ENCODE data around the gene TUBB2B. TPM values are rescaled to one million over a fixed set of nuclear protein-coding genes. Genes with fewer than 3 reads are reported as not detected.
"Not testable (repeated sequence)": the region's sequence is repeated elsewhere in the genome, so short reads cannot be mapped to it uniquely, and the experiment has no call there.

The TUBB2B gene
- total RNA-seq, 2 experiments from 2014 or later = 0.29 TPM; not detected in 1

DNA sequence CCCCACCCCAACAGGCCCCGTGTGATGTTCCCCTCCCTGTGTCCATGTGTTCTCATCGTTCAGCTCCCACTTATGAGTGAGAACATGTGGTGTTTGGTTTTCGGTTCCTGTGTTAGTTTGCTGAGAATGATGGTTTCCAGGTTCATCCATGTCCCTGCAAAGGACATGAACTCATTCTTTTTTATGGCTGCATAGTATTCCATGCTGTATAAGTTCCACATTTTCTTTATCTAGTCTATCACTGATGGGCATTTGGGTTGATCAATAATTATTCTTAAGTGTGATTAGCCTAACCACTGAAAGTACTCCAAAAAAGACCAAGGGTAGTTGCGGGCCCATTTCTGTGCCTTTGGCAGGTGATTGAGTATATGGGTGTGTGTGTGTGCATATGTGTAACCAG is 14.3 kb upstream of the TUBB2B start:
- H3K9me3 Mint-ChIP-seq; intact Hi-C loops (cut with micrococcal nuclease); H3K27ac Mint-ChIP-seq; CTCF ChIA-PET; H3K4me3 Mint-ChIP-seq; H3K4me1 Mint-ChIP-seq (ENCODE audit: low read depth); H3K36me3 Mint-ChIP-seq; DNase-seq; POLR2A ChIA-PET: not testable (repeated sequence)
- H3K27me3 Mint-ChIP-seq = peaks cover 34% of the 10 kb centered on the region

DNA sequence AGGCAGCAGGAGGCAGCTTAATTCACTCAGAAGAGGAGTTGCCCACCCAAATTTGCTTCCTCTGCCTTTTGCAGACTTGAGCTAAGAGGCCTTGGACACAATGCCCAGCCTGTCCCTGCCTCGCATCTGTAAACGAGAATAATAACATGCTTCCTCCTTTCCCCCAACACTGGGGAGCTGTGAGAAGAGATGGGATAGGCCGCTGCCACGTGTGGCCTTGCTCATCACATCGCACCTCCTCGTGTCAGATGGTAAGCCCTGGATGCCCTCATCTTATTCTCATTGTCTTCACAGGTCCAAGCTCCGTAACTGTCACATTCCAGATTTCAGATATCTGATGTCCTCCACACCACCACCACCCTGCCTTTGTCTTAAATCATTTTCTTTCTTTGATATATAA is 13.1 kb upstream of the TUBB2B start:
- ChIA-PET CTCF (interaction anchor here (2.8 kb wide), 1 partner anchor 11 kb away, joined by 17 read pairs; no protein-coding TSS in a partner anchor), POLR2A (no interaction called here)
- H3K27me3 Mint-ChIP-seq = peaks cover 40% of the 10 kb centered on the region
- H3K4me3 Mint-ChIP-seq = no peak overlapping the region
- intact Hi-C loops (cut with micrococcal nuclease) = no loop called here
- no peaks in the 10 kb centered on the region for H3K4me1 Mint-ChIP-seq (ENCODE audit: low read depth)
- H3K36me3 Mint-ChIP-seq = no peaks in the 10 kb centered on the region
- H3K9me3 Mint-ChIP-seq = no peaks in the 10 kb centered on the region
- H3K27ac Mint-ChIP-seq = no peak overlapping the region
- DNase-seq = no peak

DNA sequence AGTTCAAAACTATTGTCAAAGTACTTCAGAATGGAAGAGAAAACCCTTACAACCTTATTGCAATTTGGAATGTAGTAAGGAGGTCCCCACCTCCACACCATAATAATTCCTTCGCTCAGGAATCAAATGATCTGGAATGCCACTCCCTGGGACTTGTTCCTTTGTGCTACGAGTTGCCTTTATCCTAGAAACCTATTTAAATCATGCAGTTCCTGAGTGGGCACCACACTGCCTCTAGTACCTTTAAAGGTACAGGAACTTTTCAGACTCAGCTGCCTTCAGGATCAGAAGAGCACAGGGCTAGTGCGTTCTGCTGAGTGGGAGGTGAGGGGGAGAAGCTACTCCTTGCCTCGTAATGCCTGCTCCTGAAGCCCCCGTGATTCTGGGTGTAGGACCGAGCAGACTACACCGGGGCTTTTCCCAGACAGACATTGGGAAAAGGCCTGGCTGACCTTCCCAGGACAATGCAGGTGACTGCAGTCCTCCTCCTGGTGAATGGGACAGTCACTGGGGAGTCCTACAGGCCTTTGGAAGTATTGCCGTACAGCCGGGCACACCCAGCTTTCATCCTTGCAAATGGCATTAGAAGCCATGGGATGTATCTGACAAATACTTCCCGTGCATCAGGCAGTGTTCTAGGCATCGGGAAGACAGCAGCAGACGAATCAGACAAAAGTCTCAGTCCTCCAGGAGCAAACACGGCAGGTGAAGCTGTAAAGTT is 11.8 kb upstream of the TUBB2B start:
- Mint-ChIP-seq H3K36me3 (no peaks in the 10 kb centered on the region), H3K4me1 (ENCODE audit: low read depth) (no peaks in the 10 kb centered on the region), H3K27me3 (peaks cover 41% of the 10 kb centered on the region), H3K4me3 (no peak overlapping the region), H3K27ac (no peak overlapping the region), H3K9me3 (no peaks in the 10 kb centered on the region)
- ChIA-PET POLR2A (no interaction called here), CTCF (interaction anchor here (0.9 to 2.8 kb wide), 2 partner anchors 9 to 12 kb away, joined by 4 to 17 read pairs; no protein-coding TSS in a partner anchor)
- no peak for DNase-seq
- intact Hi-C loops (cut with micrococcal nuclease) = no loop called here

DNA sequence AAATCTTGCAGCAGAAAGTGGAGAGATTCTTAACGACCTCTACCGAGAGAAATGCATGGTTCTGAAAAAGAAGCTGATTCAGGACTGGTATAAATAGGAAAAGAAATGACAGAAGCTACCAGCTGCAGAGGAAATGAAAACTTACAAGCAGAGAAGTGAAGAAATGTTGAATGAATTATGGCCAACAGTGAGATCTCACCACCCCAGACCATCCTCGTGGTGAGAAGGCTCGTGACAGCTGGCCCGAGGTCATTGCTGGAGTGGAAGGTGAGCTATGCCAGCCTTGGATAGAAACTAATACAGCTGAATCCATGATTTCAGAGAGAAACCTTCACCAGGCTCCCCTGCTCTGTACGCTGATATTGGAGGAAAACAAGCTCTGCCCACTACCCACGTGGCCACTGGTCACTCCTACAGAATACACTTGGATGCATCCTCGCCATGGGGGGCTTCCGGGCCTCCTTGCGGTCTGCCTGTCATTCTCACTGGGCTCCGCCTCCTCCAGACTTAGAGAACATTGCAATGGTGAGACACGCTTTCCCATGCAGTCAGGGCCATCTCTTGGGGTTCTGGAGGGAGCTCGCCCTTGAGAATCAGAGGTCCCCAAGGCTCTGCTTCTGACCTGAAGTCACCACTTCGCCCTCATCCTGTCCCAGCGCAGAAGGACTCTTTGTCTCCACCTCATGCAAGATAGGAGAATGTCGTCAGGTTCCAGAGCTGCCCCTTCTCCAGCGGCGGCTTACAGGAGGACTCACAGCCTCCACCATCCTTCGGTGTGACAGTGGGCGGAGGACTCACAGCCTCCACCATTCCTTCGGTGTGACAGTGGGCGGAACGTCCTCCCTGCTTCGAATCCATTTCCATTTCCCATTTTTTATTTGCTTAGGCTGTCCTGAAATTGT is 10.6 kb upstream of the TUBB2B start:
- H3K4me3 Mint-ChIP-seq = no peak overlapping the region
- intact Hi-C loops (cut with micrococcal nuclease) = no loop called here
- CTCF ChIA-PET = interaction anchor here (2.8 kb wide), 1 partner anchor 14 kb away, joined by 17 read pairs; no protein-coding TSS in a partner anchor
- H3K27me3 Mint-ChIP-seq = peaks cover 48% of the 10 kb centered on the region
- H3K36me3 Mint-ChIP-seq = no peaks in the 10 kb centered on the region
- H3K27ac Mint-ChIP-seq = no peak overlapping the region
- no peaks in the 10 kb centered on the region for H3K9me3 Mint-ChIP-seq
- POLR2A ChIA-PET = no interaction called here
- no peak for DNase-seq
- no peaks in the 10 kb centered on the region for H3K4me1 Mint-ChIP-seq (ENCODE audit: low read depth)

DNA sequence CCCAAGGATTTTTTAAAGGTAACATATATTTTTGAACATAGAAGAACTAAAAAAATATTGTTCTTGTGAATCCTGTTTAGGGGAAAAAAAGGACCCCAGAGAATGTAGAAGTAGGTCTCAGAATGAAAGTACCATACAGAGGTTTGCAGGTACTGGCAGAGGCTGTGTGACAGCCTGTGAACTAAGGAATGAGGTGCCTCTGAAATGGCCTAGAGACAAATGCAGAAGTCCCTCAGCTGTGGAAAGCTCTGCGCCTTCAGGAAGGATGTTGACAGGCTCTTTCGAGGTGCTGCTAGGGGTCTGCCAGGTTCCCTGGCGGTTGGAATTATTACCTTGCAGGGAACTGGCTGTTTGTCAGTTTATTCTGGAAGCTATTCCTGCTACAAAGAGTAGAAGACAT is 8.6 kb upstream of the TUBB2B start:
- ChIA-PET CTCF (no interaction called here), POLR2A (no interaction called here)
- Mint-ChIP-seq H3K4me1 (ENCODE audit: low read depth) (peaks cover 8% of the 10 kb centered on the region), H3K36me3 (no peaks in the 10 kb centered on the region), H3K4me3 (no peak overlapping the region), H3K27me3 (peaks cover 64% of the 10 kb centered on the region), H3K27ac (no peak overlapping the region), H3K9me3 (no peaks in the 10 kb centered on the region)
- DNase-seq = no peak
- intact Hi-C loops (cut with micrococcal nuclease) = no loop called here

DNA sequence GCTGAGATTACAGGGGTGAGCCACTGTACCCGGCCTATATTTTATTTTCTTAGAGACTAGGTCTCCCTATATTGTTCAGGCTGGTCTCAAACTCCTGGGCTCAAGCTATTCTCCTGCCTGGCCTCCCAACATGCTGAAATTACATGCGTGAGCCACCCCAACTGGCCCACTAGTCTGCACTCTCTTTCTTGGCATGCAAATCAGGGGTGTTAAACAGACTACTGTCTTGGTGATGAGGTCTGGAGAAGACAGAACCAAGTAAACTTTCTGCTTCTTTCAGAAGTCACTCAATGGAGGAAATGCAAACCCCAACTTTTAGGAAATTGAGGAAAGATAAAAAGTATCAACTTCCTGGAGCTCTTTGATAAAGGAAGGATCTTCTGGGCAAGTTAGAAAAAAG is 8.0 kb upstream of the TUBB2B start:
- DNase-seq = no peak
- ChIA-PET CTCF (no interaction called here), POLR2A (no interaction called here)
- intact Hi-C loops (cut with micrococcal nuclease) = no loop called here
- H3K27me3 Mint-ChIP-seq = peaks cover 68% of the 10 kb centered on the region
- H3K4me3 Mint-ChIP-seq = no peak overlapping the region
- H3K27ac Mint-ChIP-seq = no peak overlapping the region
- H3K9me3 Mint-ChIP-seq = no peaks in the 10 kb centered on the region
- H3K4me1 Mint-ChIP-seq (ENCODE audit: low read depth) = peaks cover 12% of the 10 kb centered on the region
- H3K36me3 Mint-ChIP-seq = no peaks in the 10 kb centered on the region

DNA sequence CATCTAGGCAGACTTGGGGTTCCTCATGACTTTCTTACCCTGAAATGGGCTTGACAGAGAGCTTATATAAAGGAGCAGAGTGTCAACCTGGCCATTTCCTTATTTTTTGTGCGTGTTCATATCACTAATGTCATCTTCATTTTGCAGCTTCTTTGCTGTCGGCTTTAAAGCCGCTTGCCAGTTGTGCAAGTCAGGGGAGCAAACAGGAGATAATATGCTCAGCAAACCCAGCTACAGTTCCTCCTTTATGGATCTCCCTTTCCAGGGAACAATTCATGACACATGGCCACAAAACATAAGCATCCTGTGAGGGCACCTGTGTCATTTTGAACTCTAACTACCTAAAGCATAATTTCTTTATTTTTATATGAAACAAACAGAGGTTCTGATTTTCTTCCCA is 6.5 kb upstream of the TUBB2B start:
- no peak overlapping the region for H3K4me3 Mint-ChIP-seq
- H3K27ac Mint-ChIP-seq = no peak overlapping the region
- ChIA-PET POLR2A (no interaction called here), CTCF (interaction anchor here (1.0 kb wide), 1 partner anchor 16 kb away, joined by 4 read pairs; no protein-coding TSS in a partner anchor)
- peaks cover 78% of the 10 kb centered on the region for H3K27me3 Mint-ChIP-seq
- peaks cover 26% of the 10 kb centered on the region for H3K4me1 Mint-ChIP-seq (ENCODE audit: low read depth)
- H3K9me3 Mint-ChIP-seq = no peaks in the 10 kb centered on the region
- H3K36me3 Mint-ChIP-seq = no peaks in the 10 kb centered on the region
- no peak for DNase-seq
- intact Hi-C loops (cut with micrococcal nuclease) = no loop called here

DNA sequence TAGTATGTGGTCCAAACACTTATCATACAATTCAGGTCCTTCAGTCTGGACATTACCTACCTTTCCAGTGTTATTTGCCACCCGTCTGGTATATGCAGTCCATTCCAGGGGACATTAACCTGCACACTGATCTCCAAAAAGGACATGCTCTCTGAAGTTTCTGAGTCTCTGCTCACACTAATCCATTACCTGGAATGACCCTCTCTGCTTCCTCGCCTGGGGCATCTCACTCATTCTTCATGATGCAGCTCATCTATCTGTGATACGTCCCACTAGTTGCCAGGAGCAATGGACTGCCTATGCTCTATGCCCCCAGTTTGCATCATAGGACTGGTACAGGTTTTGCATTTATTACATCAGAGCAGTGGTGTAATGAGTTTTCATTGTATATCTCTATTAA is 5.9 kb upstream of the TUBB2B start:
- Mint-ChIP-seq H3K4me1 (ENCODE audit: low read depth) (peaks cover 30% of the 10 kb centered on the region), H3K27ac (no peak overlapping the region), H3K9me3 (no peaks in the 10 kb centered on the region), H3K27me3 (peaks cover 77% of the 10 kb centered on the region), H3K36me3 (no peaks in the 10 kb centered on the region), H3K4me3 (no peak overlapping the region)
- CTCF ChIA-PET = interaction anchor here (1.0 kb wide), 1 partner anchor 17 kb away, joined by 4 read pairs; no protein-coding TSS in a partner anchor
- intact Hi-C loops (cut with micrococcal nuclease) = no loop called here
- DNase-seq = no peak
- POLR2A ChIA-PET = no interaction called here

DNA sequence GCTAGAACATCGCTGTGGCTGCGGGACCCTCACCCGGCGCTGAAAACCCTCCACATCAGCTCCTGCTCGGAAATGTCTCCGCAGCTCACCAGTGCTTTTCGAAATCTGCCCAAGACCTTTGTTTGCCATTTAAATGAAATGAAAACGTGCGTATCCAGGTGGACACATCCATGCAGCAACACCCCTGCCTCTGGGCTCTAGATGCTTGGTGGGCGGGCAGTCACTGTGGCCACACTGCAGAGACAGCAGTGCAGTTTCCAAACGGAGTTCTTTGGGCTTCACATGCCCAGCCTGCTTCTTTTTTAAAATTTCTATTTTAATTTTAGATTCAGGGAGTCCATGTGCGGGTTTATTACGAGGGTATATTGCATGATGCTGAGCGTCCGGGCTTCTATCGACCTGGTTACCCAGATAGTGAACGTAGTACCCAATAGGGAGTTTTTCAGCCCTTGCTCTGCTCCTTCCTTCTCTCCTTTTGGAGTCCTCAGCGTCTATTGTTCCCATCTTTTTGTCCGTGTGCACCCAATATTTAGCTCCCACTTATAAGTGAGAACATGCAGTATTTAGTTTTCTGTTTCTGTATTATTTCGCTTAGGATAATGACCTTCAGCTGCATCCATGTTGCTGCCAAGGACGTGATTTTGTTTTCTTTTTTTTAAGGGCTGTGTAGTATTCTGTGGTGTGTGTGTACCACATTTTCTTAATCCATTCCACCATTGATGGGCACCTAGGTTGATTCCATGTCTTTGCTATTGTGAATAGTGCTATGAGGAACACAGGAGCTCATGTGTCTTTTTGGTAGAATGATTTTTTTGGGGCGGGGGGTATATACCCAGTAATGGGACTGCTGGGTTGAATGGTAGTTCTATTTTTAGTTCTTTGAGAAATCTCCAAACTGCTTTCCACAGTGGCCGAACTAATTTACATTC is 4.8 kb upstream of the TUBB2B start:
- no peak for DNase-seq
- ChIA-PET POLR2A (no interaction called here), CTCF (interaction anchor here (2.0 kb wide), 1 partner anchor 19 kb away, joined by 9 read pairs; no protein-coding TSS in a partner anchor)
- H3K27me3 Mint-ChIP-seq = peaks cover 73% of the 10 kb centered on the region
- H3K9me3 Mint-ChIP-seq = no peaks in the 10 kb centered on the region
- intact Hi-C loops (cut with micrococcal nuclease) = no loop called here
- peaks cover 36% of the 10 kb centered on the region for H3K4me1 Mint-ChIP-seq (ENCODE audit: low read depth)
- H3K27ac Mint-ChIP-seq = no peak overlapping the region
- H3K4me3 Mint-ChIP-seq = peak overlapping the region; percentile 27
- no peaks in the 10 kb centered on the region for H3K36me3 Mint-ChIP-seq

DNA sequence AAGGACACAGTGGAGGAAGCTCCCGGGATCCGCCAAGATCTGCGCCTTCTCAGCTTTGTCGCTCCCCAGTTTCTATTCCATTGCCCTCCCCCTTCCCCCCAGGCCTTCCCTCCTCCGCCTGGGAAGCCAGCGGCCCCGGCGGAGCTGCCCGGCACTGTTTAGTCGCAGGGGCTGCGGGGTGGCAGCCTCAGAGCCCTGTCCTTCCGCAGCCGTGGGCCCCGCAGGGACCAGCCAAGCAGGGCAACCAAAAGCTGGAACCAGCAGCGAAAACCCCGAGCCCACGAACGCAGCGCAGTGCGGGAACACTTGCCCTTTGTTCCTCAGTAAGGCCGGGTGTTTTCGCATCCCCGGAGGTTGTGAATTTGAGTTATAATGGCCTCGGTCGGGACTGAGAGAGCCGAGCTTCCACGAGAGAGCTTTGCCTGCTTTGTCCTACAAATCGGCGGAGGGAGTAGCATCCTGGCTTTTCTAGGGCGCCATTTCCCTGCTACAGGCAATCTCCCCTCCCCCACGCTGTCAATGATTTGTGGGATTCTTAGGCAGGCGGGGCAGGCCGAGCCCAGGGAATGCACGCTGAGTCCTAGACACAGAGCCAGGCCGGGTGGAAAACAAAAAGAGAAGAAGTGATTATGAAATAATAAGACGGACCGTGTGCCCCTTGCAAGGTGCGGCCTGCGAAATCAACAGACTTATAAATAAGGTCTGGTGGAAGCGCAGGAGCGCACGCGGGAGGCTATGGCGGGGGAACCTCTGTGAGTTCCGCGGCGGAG is 4.0 kb upstream of the TUBB2B start:
- H3K36me3 Mint-ChIP-seq = no peaks in the 10 kb centered on the region
- peaks cover 43% of the 10 kb centered on the region for H3K4me1 Mint-ChIP-seq (ENCODE audit: low read depth)
- intact Hi-C loops (cut with micrococcal nuclease) = no loop called here
- no peak for DNase-seq
- ChIA-PET CTCF (interaction anchor here (1.0 to 2.0 kb wide), 3 partner anchors 20 to 74 kb away, joined by 3 to 9 read pairs (median 4); partner anchors contain the start of gene TUBB2A), POLR2A (no interaction called here)
- H3K27ac Mint-ChIP-seq = no peak overlapping the region
- peaks cover 77% of the 10 kb centered on the region for H3K27me3 Mint-ChIP-seq
- H3K4me3 Mint-ChIP-seq = peak overlapping the region; percentile 27
- no peaks in the 10 kb centered on the region for H3K9me3 Mint-ChIP-seq

DNA sequence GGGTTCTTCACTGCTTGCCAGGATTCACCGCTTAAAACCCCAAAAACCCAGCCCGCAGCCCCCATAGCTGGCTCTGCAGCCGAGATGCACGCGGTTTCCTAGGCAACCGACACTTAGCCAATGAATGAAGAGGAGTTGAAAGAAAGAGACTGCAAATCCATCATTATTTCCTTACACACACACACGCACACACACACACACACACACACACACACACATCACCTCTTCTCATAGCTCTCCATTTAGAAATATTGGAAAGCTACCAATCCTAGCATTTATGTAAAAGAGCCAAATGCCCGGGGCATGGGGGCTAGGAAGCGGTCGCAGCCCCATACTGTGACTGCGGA is 3.4 kb upstream of the TUBB2B start:
- Mint-ChIP-seq H3K27ac (no peak overlapping the region), H3K4me1 (ENCODE audit: low read depth) (peaks cover 44% of the 10 kb centered on the region), H3K4me3 (peak overlapping the region; percentile 20), H3K27me3 (peaks cover 78% of the 10 kb centered on the region), H3K9me3 (no peaks in the 10 kb centered on the region), H3K36me3 (no peaks in the 10 kb centered on the region)
- intact Hi-C loops (cut with micrococcal nuclease) = no loop called here
- ChIA-PET CTCF (interaction anchor here (1.0 to 2.0 kb wide), 4 partner anchors 9 to 74 kb away, joined by 3 to 9 read pairs (median 4); partner anchors contain the start of gene TUBB2A), POLR2A (no interaction called here)
- DNase-seq = peak; percentile 14
